ENCODE data around the gene UBB.

The UBB gene

GRCh38 chr17:16422416-16422815 lies 41.5 kb downstream of the UBB start:
- H3K27ac ChIP-seq = no peak overlapping the region
- no peak for TF ChIP-seq CTCF (conservative IDR thresholded peaks at IDR 0.05)

GRCh38 chr17:16423226-16423872 lies 42.5 kb downstream of the UBB start:
- no peak for TF ChIP-seq CTCF (conservative IDR thresholded peaks at IDR 0.05)
- H3K27ac ChIP-seq = no peak overlapping the region

- TF ChIP-seq CTCF (conservative IDR thresholded peaks at IDR 0.05) = no peak
- no peak overlapping the region for H3K27ac ChIP-seq
These were observed 44.3 kb downstream of the UBB start for GRCh38 chr17:16425202-16425601.

- H3K27ac ChIP-seq = no peak overlapping the region
- no peak for TF ChIP-seq CTCF (conservative IDR thresholded peaks at IDR 0.05)
These were observed 45.1 kb downstream of the UBB start for GRCh38 chr17:16425698-16426659.

- no peak for TF ChIP-seq CTCF (conservative IDR thresholded peaks at IDR 0.05)
- no peak overlapping the region for H3K27ac ChIP-seq
These were observed 46.1 kb downstream of the UBB start for GRCh38 chr17:16427020-16427419.

GRCh38 chr17:16428098-16428882 lies 47.4 kb downstream of the UBB start:
- TF ChIP-seq CTCF (conservative IDR thresholded peaks at IDR 0.05) = peak; percentile 64
- no peak overlapping the region for H3K27ac ChIP-seq

GRCh38 chr17:16429083-16429482 lies 48.2 kb downstream of the UBB start:
- TF ChIP-seq CTCF (conservative IDR thresholded peaks at IDR 0.05) = no peak
- no peak overlapping the region for H3K27ac ChIP-seq
